ENCODE measurements around the gene KDM1B.
"Not testable (repeated sequence)": the region's sequence is repeated elsewhere in the genome, so short reads cannot be mapped to it uniquely, and the experiment has no call there.

The KDM1B gene

GRCh38 chr6:18138906-18139305 lies 16.3 kb upstream of the KDM1B start:
- Mint-ChIP-seq H3K4me1 (peaks cover 0 to 2% of the 10 kb centered on the region in 2 donors), H3K9me3 (no peaks in the 10 kb centered on the region), H3K36me3 (peaks cover 27 to 28% of the 10 kb centered on the region in 2 donors), H3K27me3 (no peaks in the 10 kb centered on the region), H3K4me3 (no peak overlapping the region), H3K27ac (no peak overlapping the region)
- DNase-seq, result no peak
- no peak for ATAC-seq (replicated peaks)

DNA sequence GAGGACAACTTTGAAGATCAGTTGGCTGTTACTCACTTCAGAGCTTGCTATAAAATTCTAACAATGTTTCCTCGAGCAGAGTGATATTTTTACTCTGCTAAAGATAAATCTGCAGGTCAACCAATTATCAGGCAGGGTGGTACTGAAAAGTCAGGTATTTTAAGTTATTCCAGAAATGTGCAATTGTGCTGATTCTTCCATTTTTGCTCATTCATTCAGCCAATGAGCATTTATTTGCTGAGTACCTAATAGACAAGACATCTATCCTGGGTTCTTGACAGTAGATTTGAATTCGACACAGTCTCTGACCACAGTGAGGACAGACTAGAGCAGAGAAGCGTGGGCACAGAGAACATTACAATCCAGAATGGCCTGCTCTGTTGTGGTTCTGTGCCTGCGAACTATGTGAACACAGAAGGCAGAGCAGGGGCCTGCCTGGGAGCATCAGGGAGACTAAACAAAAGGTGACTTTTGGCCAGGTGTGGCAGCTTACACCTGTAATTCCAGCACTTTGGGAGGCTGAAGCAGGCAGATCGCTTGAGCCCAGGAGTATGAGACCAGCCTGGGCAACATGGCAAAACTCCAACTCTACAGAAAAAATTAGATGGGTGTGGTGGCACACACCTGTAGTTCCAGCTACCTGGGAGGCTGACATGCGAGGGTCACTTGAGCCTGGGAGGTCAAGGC lies 15.1 kb upstream of the KDM1B start:
- Mint-ChIP-seq H3K27me3 (no peaks in the 10 kb centered on the region), H3K36me3 (peaks cover 24 to 28% of the 10 kb centered on the region in 2 donors), H3K27ac (no peak overlapping the region), H3K9me3 (no peaks in the 10 kb centered on the region), H3K4me3 (no peak overlapping the region), H3K4me1 (peaks cover 0 to 2% of the 10 kb centered on the region in 2 donors)
- no peak for ATAC-seq (replicated peaks)
- no peak for DNase-seq

GRCh38 chr6:18141805-18142590 lies 13.2 kb upstream of the KDM1B start:
- Mint-ChIP-seq H3K36me3 (peaks cover 18 to 24% of the 10 kb centered on the region in 2 donors), H3K27ac (no peak overlapping the region), H3K4me3 (no peak overlapping the region), H3K9me3 (no peaks in the 10 kb centered on the region), H3K4me1 (peaks cover 0 to 2% of the 10 kb centered on the region in 2 donors), H3K27me3 (no peaks in the 10 kb centered on the region)
- no peak for DNase-seq
- no peak for ATAC-seq (replicated peaks)

DNA sequence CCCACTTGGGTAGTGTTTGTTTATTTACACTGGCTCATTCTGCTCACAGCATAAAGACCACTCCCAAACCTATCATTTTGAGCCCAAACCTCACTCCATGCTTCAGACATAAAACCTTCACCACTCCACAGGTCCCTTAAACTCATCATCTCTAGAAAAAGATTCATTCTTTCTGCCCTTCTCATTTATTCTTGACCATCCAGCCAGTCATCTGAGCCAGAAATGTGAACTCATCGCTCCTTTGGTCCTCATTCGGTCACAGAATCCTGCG lies 12.7 kb upstream of the KDM1B start:
- H3K4me3 Mint-ChIP-seq, result no peak overlapping the region
- H3K36me3 Mint-ChIP-seq, result peaks cover 18 to 24% of the 10 kb centered on the region in 2 donors
- H3K4me1 Mint-ChIP-seq, result peaks cover 0 to 2% of the 10 kb centered on the region in 2 donors
- H3K27ac Mint-ChIP-seq, result no peak overlapping the region
- ATAC-seq (replicated peaks), result no peak
- H3K9me3 Mint-ChIP-seq, result no peaks in the 10 kb centered on the region
- H3K27me3 Mint-ChIP-seq, result no peaks in the 10 kb centered on the region
- DNase-seq, result no peak

GRCh38 chr6:18147160-18147559 lies 8.1 kb upstream of the KDM1B start:
- Mint-ChIP-seq H3K4me1 (peaks cover 0 to 2% of the 10 kb centered on the region in 2 donors), H3K27ac (no peak overlapping the region), H3K27me3 (no peaks in the 10 kb centered on the region), H3K36me3 (peaks cover 10% of the 10 kb centered on the region in 2 donors), H3K9me3 (no peaks in the 10 kb centered on the region), H3K4me3 (no peak overlapping the region)
- DNase-seq (no peak), ATAC-seq (replicated peaks) (no peak)

DNA sequence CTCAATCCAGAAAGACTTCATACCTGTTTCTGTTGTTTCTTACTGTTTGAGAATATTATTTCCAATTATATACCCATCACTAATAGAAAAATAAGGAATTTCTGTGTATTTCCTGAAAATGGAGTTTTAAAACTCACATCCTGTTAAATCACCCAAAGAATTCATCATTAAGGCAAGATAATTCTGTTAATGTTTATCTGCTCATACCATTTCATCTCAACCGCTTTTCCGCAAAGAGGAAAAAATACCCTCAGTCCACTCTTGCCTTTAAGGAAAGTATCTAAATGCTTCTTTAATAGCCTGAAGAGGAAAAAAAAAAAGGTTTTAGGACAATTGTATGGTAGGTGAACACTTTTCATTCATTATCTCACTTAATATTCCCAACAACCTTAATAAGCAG lies 7.6 kb upstream of the KDM1B start:
- peaks cover 7 to 8% of the 10 kb centered on the region in 2 donors for H3K36me3 Mint-ChIP-seq
- DNase-seq, result no peak
- H3K27me3 Mint-ChIP-seq, result no peaks in the 10 kb centered on the region
- H3K9me3 Mint-ChIP-seq, result no peaks in the 10 kb centered on the region
- no peak for ATAC-seq (replicated peaks)
- H3K4me3 Mint-ChIP-seq, result no peak overlapping the region
- H3K27ac Mint-ChIP-seq, result no peak overlapping the region
- H3K4me1 Mint-ChIP-seq, result peaks cover 2 to 4% of the 10 kb centered on the region in 2 donors

DNA sequence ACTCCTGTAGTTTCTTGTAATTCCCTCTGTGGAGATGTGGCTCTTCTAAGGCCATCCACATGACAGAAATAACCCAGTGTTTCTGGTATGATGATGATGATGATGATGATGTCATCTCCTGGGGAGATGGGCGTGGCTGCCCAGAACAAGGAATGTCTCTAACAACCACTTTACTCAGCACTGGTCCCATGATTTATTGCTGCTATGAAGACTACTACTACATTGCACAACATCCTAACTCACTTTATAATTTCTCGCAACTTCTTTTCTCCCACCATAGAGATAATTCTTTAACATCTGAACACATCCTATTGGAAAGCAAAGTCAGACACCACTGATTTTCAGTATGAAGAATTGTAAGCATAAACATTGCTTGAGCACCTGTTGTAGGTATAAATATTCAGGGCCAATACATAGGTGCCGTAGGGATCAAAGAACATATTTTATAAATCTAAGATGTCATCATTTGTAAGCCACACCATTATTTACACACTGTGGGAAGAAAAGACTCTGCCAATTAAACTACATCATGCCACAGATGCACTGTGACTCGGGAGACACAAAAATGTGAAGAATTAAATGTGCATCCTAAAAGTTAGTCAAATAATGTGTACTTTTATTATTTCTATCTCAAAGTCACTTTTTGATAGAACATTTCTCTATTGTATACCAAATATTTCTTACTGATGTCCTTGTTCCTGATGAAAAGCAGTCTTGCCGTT lies 6.8 kb upstream of the KDM1B start:
- peaks cover 2 to 8% of the 10 kb centered on the region in 2 donors for H3K36me3 Mint-ChIP-seq
- no peaks in the 10 kb centered on the region for H3K27me3 Mint-ChIP-seq
- H3K4me1 Mint-ChIP-seq, result peaks cover 8 to 11% of the 10 kb centered on the region in 2 donors
- DNase-seq, result no peak
- H3K9me3 Mint-ChIP-seq, result peaks cover 0 to 1% of the 10 kb centered on the region in 2 donors
- no peak overlapping the region for H3K4me3 Mint-ChIP-seq
- no peak for ATAC-seq (replicated peaks)
- H3K27ac Mint-ChIP-seq, result no peak overlapping the region

GRCh38 chr6:18151391-18151790 lies 3.8 kb upstream of the KDM1B start:
- not testable (repeated sequence) for H3K4me3 Mint-ChIP-seq; H3K9me3 Mint-ChIP-seq; DNase-seq; H3K27me3 Mint-ChIP-seq; H3K27ac Mint-ChIP-seq; ATAC-seq (replicated peaks)
- H3K36me3 Mint-ChIP-seq, result peaks cover 2 to 11% of the 10 kb centered on the region in 2 donors
- peaks cover 15 to 33% of the 10 kb centered on the region in 2 donors for H3K4me1 Mint-ChIP-seq

GRCh38 chr6:18151801-18152200 lies 3.4 kb upstream of the KDM1B start:
- peaks cover 2 to 11% of the 10 kb centered on the region in 2 donors for H3K36me3 Mint-ChIP-seq
- no peaks in the 10 kb centered on the region for H3K27me3 Mint-ChIP-seq
- H3K4me1 Mint-ChIP-seq, result peaks cover 15 to 35% of the 10 kb centered on the region in 2 donors
- no peak overlapping the region for H3K4me3 Mint-ChIP-seq
- DNase-seq (no peak), ATAC-seq (replicated peaks) (no peak)
- peaks cover 0 to 1% of the 10 kb centered on the region in 2 donors for H3K9me3 Mint-ChIP-seq
- no peak overlapping the region for H3K27ac Mint-ChIP-seq

DNA sequence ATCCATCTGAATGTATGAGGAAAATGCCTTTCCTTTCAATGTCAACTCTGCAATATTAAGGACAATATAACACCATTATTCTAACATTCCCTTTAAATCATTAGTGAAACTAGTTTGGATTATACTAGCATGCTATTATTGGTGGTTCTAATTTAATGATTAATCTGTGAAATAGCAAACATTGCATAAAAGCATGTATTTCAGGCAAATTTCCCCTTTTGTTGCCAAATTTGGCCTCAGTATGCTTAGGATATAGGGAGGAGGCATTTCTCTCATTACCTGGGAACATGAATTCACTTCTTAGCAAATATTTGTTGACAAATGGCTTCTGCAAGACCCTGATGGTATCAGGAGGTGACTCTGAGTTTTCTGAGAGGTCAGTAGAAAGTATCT lies 1.9 kb upstream of the KDM1B start:
- DNase-seq, result no peak
- Mint-ChIP-seq H3K27ac (peak overlapping the region; percentile 42), H3K27me3 (no peaks in the 10 kb centered on the region), H3K4me1 (peaks cover 15 to 39% of the 10 kb centered on the region in 2 donors), H3K4me3 (no peak overlapping the region), H3K9me3 (peaks cover 0 to 1% of the 10 kb centered on the region in 2 donors), H3K36me3 (peaks cover 2 to 11% of the 10 kb centered on the region in 2 donors)
- no peak for ATAC-seq (replicated peaks)

DNA sequence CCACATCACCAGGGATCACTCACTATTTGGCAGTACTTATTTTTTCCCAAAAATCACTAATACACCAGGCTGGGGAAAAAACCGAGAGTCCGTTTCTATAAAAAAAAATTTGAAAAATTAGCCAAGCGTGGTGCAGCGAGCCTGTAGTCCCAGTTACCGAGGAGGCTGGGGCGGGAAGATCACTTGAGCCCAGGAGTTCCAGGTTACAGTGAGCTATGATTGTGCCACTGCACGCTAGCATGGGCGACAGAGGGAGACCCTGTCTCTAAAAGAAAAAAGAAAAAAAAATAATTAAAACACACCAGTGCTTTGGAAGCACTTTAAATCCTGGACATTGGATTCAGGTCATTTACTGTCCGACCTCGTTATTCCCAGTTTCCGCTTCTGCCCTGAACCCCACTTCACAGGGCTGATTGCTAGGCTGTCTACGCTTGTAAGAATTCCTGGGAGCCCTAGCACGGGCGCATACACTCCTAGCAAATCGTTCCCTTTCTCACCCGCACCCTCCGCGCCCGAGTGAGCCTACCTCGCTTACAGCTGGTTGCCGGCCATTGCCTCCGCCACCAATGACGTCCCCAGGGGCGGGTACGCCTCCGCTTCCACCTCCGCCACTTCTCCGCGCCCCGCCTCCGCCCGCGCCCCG lies 594 bp upstream of the KDM1B start, which contains the start of gene TPMT:
TPMT (minus strand) TSS at position 571 of the 643 bp plus-strand sequence. CDS start 5,950 bp downstream, outside the sequence.
- peaks cover 15 to 40% of the 10 kb centered on the region in 2 donors for H3K4me1 Mint-ChIP-seq
- H3K36me3 Mint-ChIP-seq, result peaks cover 5 to 14% of the 10 kb centered on the region in 2 donors
- no peaks in the 10 kb centered on the region for H3K27me3 Mint-ChIP-seq
- H3K9me3 Mint-ChIP-seq, result peaks cover 0 to 1% of the 10 kb centered on the region in 2 donors
- DNase-seq (no peak), ATAC-seq (replicated peaks) (peak; percentile 54 to 64)
- peak within 1 kb of the TSS; percentile 97 for H3K27ac Mint-ChIP-seq
- H3K4me3 Mint-ChIP-seq, result peak within 1 kb of the TSS; percentile 95 to 100

DNA sequence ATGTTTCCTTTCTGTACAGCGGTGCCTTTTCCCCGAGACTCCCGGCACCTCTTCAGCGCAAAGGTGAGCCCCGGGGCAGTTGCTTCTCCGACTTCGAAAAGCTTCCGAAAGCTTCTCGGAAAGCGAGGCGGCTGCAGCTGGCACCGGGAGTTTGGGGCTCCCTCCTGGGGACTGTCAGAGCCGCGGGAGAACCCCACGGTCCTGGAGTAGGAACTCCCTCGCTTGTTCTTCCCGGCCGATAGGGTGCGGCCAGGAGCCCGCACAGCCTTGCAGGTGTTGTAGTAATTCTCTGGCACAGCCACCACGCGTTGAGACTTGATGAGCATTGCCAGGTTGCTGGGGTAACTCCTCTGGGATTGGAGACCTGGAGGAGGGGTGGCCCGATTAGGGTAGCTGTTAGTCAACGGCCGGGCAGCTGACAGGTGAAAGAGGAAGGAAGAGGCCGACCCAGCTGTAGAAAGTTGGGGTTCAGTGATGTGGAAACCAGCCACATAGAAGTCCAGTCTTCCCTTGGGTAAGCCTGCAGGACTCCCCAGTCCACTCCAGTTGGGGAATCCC lies 721 bp downstream of the KDM1B start:
- Mint-ChIP-seq H3K27me3 (no peaks in the 10 kb centered on the region), H3K9me3 (peaks cover 3 to 5% of the 10 kb centered on the region in 2 donors), H3K27ac (peak overlapping the region; percentile 89), H3K36me3 (peaks cover 10 to 26% of the 10 kb centered on the region in 2 donors), H3K4me3 (peak overlapping the region; percentile 95 to 100), H3K4me1 (peaks cover 15 to 40% of the 10 kb centered on the region in 2 donors)
- ATAC-seq (replicated peaks), result peak; percentile 56 to 63
- DNase-seq, result peak; percentile 77

DNA sequence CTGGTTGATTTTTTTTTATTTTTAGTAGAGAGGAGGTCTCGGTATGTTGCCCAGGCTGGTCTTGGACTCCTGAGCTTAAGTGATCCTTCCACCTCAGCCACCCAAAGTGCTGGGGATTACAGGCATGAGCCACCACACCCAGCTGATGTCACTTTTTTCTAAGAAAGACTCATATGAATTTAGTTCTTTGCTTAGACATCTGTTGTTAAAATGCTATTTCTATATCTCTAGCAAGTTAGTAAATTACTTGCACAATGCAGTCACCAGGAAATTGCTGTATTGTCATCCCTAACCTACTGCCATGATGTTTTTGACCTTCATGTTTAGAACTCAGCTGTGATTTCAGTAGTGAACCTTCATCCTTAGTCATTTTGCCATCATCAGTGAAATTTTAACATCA lies 5.7 kb downstream of the KDM1B start:
- no peaks in the 10 kb centered on the region for H3K27me3 Mint-ChIP-seq
- no peak for ATAC-seq (replicated peaks)
- no peak overlapping the region for H3K27ac Mint-ChIP-seq
- no peak overlapping the region for H3K4me3 Mint-ChIP-seq
- H3K36me3 Mint-ChIP-seq, result peaks cover 27 to 46% of the 10 kb centered on the region in 2 donors
- H3K9me3 Mint-ChIP-seq, result peaks cover 1 to 5% of the 10 kb centered on the region in 2 donors
- peaks cover 5 to 23% of the 10 kb centered on the region in 2 donors for H3K4me1 Mint-ChIP-seq
- no peak for DNase-seq

DNA sequence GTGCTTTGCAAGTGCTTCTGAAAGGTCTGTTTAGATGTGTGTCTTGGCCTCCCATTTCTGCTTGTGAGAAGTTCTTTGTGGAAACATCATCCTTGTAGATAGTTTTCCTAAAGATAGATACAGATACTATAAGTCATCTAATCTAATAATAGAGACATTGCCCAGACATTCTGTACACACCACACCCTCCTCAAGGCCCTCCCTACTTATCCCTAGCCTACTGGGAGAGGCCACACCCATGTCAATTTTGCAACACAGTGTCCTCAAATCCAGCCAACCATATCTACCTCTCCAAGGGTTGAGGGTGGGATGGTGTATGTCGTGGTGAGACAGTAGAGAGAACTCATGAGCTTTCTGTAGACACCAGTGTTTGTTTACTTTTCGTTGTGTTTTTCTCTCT lies 6.2 kb downstream of the KDM1B start:
- H3K27ac Mint-ChIP-seq, result no peak overlapping the region
- ATAC-seq (replicated peaks), result no peak
- peaks cover 1 to 5% of the 10 kb centered on the region in 2 donors for H3K9me3 Mint-ChIP-seq
- H3K27me3 Mint-ChIP-seq, result no peaks in the 10 kb centered on the region
- peaks cover 0 to 18% of the 10 kb centered on the region in 2 donors for H3K4me1 Mint-ChIP-seq
- peaks cover 27 to 43% of the 10 kb centered on the region in 2 donors for H3K36me3 Mint-ChIP-seq
- no peak overlapping the region for H3K4me3 Mint-ChIP-seq
- DNase-seq, result no peak

Measured in stimulated activated naive B cell treated with anti-CD40 and anti-IgM and Interleukin-4, amounts not matched to agents 10 μg/mL and 1 μg/mL and 100 μg/mL, for 72 hours (primary cell).